HG02571 (cell line): ENCODE data around the gene VASH2.
"Not testable (repeated sequence)": the region's sequence is repeated elsewhere in the genome, so short reads cannot be mapped to it uniquely, and the experiment has no call there.

Experiments used
- ATAC-seq: cut with Tn5 transposase; IDR thresholded peaks from one replicate; pipeline ENCODE4 v1.9.1; 2021; ENCODE audit warnings: mild to moderate bottlenecking, moderate library complexity; ENCODE audit not compliant: unreplicated experiment

VASH2 gene

GRCh38 chr1:212950243-212951125, at the start of gene VASH2:
Gene VASH2, plus strand, starts transcription at chr1:212950541. Its CDS starts 1,002 bp downstream, at chr1:212951543.
- ATAC-seq = peak; percentile 96

DNA sequence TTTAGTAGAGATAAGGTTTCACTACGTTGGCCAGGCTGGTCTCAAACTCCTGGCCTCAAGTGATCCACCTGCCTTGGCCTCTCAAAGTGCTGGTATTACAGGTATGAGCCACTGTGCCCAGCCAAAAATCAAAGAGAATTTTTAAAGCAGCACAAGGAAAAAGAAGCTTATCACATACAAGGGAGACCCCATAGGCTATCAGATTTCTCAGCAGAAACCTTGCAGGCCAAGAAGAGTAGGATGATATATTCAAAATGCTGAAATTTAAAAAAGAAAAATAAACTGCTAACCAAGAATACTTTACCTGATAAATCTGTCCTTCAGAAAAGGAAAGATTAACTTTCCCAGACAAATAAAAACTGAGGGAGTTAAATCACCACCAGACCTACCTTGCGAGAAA, 49.1 kb upstream of the VASH2 start:
- ATAC-seq = no peak

DNA sequence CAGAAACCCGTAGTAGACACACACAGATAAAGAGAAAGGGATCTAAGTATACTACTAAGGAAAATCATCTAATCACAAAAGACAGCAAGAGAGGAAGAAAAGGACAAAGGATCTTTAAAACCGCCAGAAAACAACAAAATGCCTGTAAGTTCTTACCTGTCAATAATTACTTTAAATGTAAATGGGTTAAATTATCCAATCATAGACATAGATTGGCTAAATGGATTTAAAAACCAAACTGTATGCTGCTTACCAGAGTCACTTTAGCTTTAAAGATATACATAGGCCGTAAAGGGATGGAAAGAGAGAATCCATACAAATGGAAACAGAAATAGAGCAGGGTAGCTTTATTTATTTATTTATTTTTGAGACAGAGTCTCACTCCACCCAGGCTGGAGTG, 48.3 kb upstream of the VASH2 start:
- no peak for ATAC-seq

DNA sequence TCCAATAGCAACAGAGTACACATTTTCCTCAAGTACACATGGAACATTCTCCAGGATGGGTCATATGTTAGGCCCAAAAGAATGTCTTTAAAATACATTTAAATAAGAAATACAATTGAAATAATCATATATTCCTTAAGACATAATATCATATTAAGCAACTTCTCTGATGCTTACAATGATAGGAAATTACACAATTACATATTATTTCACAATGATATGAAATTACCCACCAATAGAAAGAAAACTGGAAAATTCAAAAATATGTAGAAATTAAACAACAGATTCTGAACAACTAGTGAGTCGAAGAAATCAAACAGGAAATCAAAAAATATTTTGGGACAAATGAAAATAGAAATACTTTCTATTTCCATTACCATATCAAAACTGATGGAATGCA, 46.7 kb upstream of the VASH2 start:
- no peak for ATAC-seq

DNA sequence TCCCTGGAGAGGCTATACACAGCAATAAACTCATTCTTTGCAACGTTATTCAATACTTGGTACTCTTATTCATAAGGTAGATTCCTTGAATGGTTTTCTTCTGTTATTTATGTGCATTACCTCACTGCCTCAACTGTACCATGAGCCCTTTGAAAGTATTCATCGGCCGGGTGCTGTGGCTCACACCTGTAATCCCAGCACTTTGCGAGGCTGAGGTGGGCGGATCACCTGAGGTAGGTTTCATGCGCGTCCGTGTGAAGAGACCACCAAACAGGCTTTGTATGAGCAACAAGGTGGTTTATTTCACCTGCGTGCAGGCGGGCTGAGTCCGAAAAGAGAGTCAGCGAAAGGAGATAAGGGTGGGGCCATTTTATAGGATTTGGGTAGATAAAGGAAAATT, 42.3 kb upstream of the VASH2 start:
- ATAC-seq = not testable (repeated sequence)

DNA sequence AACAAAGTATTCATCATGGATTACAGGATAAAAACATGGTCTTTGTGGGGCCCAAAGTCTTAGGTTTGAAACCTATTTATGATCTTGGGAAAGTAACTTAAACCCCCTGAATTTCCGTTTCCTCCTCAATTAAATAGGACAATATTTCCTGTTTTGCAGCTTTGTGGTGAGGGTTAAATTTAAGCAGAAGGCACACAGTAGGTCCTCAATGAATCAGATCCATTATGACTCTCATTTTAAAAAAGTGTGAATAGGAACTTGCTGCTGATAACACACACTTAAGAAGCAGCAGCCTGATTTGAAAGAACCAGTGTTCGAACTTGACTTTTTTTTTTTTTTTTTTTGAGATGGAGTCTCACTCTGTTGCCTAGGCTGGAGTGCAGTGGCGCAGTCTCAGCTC, 41.4 kb upstream of the VASH2 start:
- no peak for ATAC-seq

- ATAC-seq = no peak
Observed at GRCh38 chr1:212909652-212910063, 40.7 kb upstream of the VASH2 start.

GRCh38 chr1:212910213-212910612, 40.1 kb upstream of the VASH2 start:
- not testable (repeated sequence) for ATAC-seq

DNA sequence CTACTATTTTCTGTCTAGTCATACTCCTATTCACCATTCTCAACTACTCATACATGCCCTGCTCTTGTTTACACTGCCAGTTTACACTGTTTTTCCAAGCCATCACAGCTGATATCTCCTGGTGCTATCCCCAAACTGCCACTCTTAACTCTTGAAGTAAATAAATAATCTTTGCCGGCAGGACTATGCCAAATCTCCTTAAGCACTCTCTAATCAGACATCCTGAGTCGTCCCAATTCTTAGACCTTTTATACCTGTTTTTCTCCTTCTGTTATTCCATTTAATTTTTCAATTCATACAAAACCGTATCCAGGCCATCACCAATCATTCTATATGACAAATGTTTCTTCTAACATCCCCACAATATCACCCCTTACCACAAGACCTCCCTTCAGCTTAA, 36.7 kb upstream of the VASH2 start:
- not testable (repeated sequence) for ATAC-seq

GRCh38 chr1:212914110-212914509, 36.2 kb upstream of the VASH2 start:
- ATAC-seq = not testable (repeated sequence)

GRCh38 chr1:212914789-212915188, 35.6 kb upstream of the VASH2 start:
- no peak for ATAC-seq

- no peak for ATAC-seq
Observed at GRCh38 chr1:212915245-212916091, 34.9 kb upstream of the VASH2 start.

DNA sequence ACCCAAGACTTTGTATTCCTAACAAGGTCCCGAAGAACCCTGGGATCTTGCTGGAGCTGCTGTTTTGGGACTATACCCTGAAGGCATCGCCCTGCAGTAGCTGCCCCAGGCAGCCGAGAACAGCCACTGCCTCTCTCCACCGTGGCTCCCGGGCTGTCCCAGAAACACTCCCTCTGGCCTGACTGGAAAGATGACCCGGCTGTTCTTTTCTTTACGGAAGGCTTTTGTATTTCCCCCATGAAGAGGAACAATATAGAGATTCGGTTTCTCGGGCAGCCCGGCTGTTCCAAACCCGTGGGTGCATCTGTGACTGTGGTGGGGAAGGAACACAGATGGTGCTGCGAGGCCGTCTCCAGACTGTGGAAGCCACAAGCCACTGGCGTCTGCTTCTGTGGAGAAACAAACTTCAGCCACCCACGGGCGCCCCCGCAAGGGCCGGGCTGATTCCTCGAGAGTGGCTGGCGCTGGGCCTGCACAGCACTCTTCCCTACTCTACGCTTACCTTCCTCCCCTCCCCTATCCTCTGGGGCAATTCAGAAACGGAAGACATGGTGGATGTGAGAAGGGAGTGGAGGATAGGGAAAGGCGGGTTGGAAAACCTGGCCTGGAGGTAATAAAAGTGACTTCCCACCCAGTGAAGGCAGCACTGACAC, 33.7 kb upstream of the VASH2 start:
- ATAC-seq = no peak

- no peak for ATAC-seq
Observed at GRCh38 chr1:212917134-212917485, 33.2 kb upstream of the VASH2 start.

- no peak for ATAC-seq
Observed at GRCh38 chr1:212917858-212918257, 32.5 kb upstream of the VASH2 start.

DNA sequence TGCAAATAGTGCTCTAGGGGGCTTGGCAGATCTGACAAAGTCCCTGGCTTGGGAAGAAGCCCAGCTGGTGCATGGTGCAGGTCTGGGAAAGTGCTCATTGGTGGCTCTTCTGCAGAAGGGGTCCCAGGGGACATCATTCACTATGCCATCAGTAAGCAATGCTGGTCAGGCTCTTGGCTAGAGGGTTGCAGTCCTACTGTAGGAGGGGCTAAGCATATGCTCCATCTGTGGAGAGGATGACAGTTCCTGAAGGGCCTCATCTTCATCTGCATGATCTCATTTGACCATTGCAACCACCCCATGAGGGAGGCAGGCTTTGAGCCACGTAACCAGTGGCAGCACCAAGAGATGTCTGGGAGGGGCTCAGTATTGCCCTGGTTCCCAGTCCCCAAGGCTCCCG, 31.5 kb upstream of the VASH2 start:
- ATAC-seq = no peak

DNA sequence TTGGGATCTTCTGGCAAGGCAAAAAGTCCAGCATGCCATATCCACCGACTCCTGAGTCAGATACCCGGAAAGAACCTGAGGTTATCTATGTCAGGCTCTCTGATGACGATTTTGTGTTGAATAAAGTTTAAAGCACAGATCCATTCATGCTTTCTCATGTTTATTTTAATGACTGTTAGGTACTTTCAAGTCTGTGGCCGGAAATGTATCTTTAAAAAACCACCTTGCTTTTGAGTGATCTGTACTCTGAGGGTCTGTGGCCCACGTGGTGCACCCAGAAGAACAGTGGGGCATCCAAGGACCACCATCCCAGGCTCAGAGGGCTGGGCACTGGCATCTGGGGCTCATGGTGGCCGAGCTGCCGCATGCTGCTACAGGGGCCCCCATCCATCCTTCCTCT, 30.1 kb upstream of the VASH2 start:
- no peak for ATAC-seq

DNA sequence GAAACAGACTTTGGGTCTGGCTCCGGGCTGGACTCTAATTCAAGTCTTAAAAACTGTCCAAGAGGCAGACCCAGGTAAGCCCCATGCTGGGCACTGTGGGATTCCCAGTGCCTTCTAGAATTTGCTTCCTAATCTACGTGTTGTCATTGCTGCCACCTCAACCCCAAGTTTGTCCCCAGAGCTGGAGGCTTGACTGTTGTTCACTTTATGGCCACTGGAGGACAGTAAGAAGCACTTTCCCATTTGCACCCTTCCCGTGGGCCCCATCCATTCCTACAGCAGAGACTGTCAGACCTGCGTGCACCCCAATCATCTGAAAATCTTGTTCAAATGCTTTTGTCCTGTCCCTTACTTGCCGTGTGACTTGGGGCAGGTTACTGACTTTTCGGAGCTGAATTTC, 29.4 kb upstream of the VASH2 start:
- ATAC-seq = no peak

- no peak for ATAC-seq
Observed at GRCh38 chr1:212922016-212922415, 28.3 kb upstream of the VASH2 start.

GRCh38 chr1:212926372-212926771, 24.0 kb upstream of the VASH2 start:
- ATAC-seq = no peak
